K562 (cell line): ENCODE data around the gene RSAD1.

Experiments
- ARID2 ChIP-seq: fragments of 450-650 bp; IDR thresholded peaks from 2 replicates; pipeline ENCODE4 v1.6.1; 2017; ENCODE audit warnings: antibody characterized with exemption, mild to moderate bottlenecking
- CTCF ChIP-seq, 3 experiments: IDR thresholded peaks in 2 of 3; conservative IDR thresholded peaks in 1 of 3; 2 replicates each; pipeline ENCODE4 v1.5.1; 2011 to 2012; ENCODE audit warnings: low read length in 3 of 3, mild to moderate bottlenecking in 3 of 3, control low read depth in 2 of 3, improper control_type of control experiment in 1 of 3, inconsistent platforms in 1 of 3, low read depth in 1 of 3, mixed read lengths in 1 of 3, moderate library complexity in 1 of 3; ENCODE audit not compliant: insufficient read depth in 2 of 3
- E2F6 ChIP-seq, 2 experiments: IDR thresholded peaks; 2 replicates each; pipeline ENCODE4 v1.6.1; 2011; ENCODE audit warnings: borderline replicate concordance in 1 of 2, control low read depth in 1 of 2, low read depth in 1 of 2, low read length in 1 of 2, mild to moderate bottlenecking in 1 of 2, mixed read lengths in 1 of 2, moderate library complexity in 1 of 2; ENCODE audit not compliant: insufficient read depth in 1 of 2, insufficient read length in 1 of 2, poor library complexity in 1 of 2, severe bottlenecking in 1 of 2; ENCODE audit errors: extremely low read depth in 1 of 2
- EP300 ChIP-seq: IDR thresholded peaks from 2 replicates; pipeline ENCODE4 v1.6.1; 2012; ENCODE audit warnings: low read length, improper control_type of control experiment
- PHB2 ChIP-seq: fragments of 450-650 bp; IDR thresholded peaks from 2 replicates; pipeline ENCODE4 v1.6.1; 2017; ENCODE audit warnings: low read depth
- RFX5 ChIP-seq: IDR thresholded peaks from 2 replicates; pipeline ENCODE4 v1.6.1; 2011; ENCODE audit warnings: low read depth, mild to moderate bottlenecking, improper control_type of control experiment, low read length
- ZBTB40 ChIP-seq, 2 experiments: fragments of 450-650 bp in 1 of 2; sonication (generic) in 1 of 2; formaldehyde crosslinking in 1 of 2; IDR thresholded peaks; 2 replicates each; pipeline versions ENCODE4 v1.7.1 to v1.9.0; 2016 to 2022; ENCODE audit warnings: inconsistent platforms in 1 of 2, mild to moderate bottlenecking in 1 of 2, missing genetic modification reagents in 1 of 2
- ZFP1 ChIP-seq: fragments of 450-650 bp; formaldehyde crosslinking; IDR thresholded peaks from 2 replicates; pipeline ENCODE4 v1.4.0; 2020; ENCODE audit warnings: mild to moderate bottlenecking, mixed read lengths
- ZNF239 ChIP-seq: fragments of 250-450 bp; sonication (Bioruptor Pico); IDR thresholded peaks from 2 replicates; pipeline ENCODE4 v1.4.0; 2020; ENCODE audit warnings: mild to moderate bottlenecking

GRCh38 chr17:50505591-50506130 lies 27.0 kb downstream of the RSAD1 start:
- TF ChIP-seq ZFP1 (CRISPR knock-in tag), result no peak
- no peak for TF ChIP-seq E2F6 (IDR thresholded peaks at IDR 0.05; ENCODE audit: borderline replicate concordance in 1 of 2, extremely low read depth in 1 of 2, insufficient read depth in 1 of 2, insufficient read length in 1 of 2, low read depth in 1 of 2, low read length in 1 of 2, poor library complexity in 1 of 2, severe bottlenecking in 1 of 2)
- TF ChIP-seq ZBTB40 (IDR thresholded peaks at IDR 0.05), result no peak
- no peak for TF ChIP-seq ZBTB40 (CRISPR knock-in tag; IDR thresholded peaks at IDR 0.05)
- no peak for TF ChIP-seq PHB2
- no peak for TF ChIP-seq EP300
- TF ChIP-seq CTCF (IDR thresholded peaks at IDR 0.05 in 2 of 3, conservative IDR thresholded peaks at IDR 0.05 in 1 of 3; ENCODE audit: insufficient read depth in 2 of 3, low read depth in 1 of 3, low read length in 3 of 3), result no peak
- TF ChIP-seq RFX5, result no peak
- no peak for TF ChIP-seq ZNF239 (CRISPR knock-in tag)
- TF ChIP-seq ARID2, result no peak
